Activated naive CD4-positive, alpha-beta T cell treated with anti-CD3 and anti-CD28 coated beads, Interleukin-2, amount 10 ng/mL, durations not matched to agents 7 days and 5 days (primary cell): ENCODE data around the gene SHISA5.

Experiments
- CTCF ChIA-PET: fragments of 350-600 bp; sonication (Branson Sonifier 250); formaldehyde crosslinking; loops from one replicate; lab custom pipeline; 2021; ENCODE audit warnings: antibody characterized with exemption; lab: Charles Lee
- DNase-seq: peaks from one replicate; pipeline ENCODE4 v3.0.0-alpha.2; 2020
- H3K27ac Mint-ChIP-seq: one replicate; pipeline ENCODE4 v1.8.0; 2021; ENCODE audit warnings: mild to moderate bottlenecking, moderate library complexity, mixed read lengths
- H3K27me3 Mint-ChIP-seq: one replicate; pipeline ENCODE4 v1.8.0; 2021; ENCODE audit warnings: mild to moderate bottlenecking, mixed read lengths
- H3K36me3 Mint-ChIP-seq: one replicate; pipeline ENCODE4 v1.8.0; 2021; ENCODE audit warnings: mixed read lengths
- H3K4me1 Mint-ChIP-seq: one replicate; pipeline ENCODE4 v1.8.0; 2021; ENCODE audit warnings: mixed read lengths
- H3K4me3 Mint-ChIP-seq: one replicate; pipeline ENCODE4 v1.8.0; 2021; ENCODE audit warnings: mild to moderate bottlenecking, moderate library complexity, mixed read lengths
- H3K9me3 Mint-ChIP-seq: one replicate; pipeline ENCODE4 v1.8.0; 2021; ENCODE audit warnings: mixed read lengths

Gene SHISA5

DNA sequence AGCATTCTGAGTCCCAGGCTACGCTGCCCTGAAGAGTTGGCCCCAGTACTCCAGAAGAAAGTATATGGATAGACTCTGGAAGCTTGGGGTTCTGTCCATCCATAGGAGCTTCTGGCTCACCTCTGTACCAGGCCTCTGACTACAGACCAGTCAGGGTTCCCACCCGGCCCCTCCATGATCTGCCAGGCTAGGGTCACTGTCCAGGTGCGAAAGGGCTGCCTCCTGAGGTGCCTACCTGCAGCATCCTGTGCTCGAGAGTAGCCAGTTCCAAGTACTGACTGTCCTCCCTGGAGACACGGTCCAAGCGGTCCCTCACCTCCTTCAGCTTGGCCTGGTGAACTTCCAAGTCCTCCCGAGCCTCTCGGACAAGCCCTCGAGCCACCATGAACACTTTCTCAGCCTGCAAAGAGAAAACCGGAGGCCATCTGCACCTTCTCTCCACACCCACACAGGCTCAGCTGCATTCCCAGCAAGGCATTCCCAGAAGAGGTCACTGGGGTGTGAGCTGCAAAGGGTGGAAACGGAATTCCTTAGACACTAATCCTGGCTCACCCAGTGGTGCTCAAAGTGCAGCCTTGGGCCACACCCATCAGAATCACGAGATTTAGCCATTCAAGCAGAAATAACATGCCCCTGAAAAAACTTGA lies 70.4 kb downstream of the SHISA5 start:
- Mint-ChIP-seq H3K27me3 (peaks cover 16% of the 10 kb centered on the region), H3K36me3 (peaks cover 12% of the 10 kb centered on the region), H3K4me3 (no peak overlapping the region), H3K9me3 (no peaks in the 10 kb centered on the region), H3K27ac (no peak overlapping the region), H3K4me1 (peaks cover 34% of the 10 kb centered on the region)
- CTCF ChIA-PET, result interaction anchor here (0.6 to 7.9 kb wide), 18 partner anchors 8 to 240 kb away, joined by 3 to 170 read pairs (median 4); partner anchors contain the start of gene ATRIP
- DNase-seq, result peak; percentile 15

DNA sequence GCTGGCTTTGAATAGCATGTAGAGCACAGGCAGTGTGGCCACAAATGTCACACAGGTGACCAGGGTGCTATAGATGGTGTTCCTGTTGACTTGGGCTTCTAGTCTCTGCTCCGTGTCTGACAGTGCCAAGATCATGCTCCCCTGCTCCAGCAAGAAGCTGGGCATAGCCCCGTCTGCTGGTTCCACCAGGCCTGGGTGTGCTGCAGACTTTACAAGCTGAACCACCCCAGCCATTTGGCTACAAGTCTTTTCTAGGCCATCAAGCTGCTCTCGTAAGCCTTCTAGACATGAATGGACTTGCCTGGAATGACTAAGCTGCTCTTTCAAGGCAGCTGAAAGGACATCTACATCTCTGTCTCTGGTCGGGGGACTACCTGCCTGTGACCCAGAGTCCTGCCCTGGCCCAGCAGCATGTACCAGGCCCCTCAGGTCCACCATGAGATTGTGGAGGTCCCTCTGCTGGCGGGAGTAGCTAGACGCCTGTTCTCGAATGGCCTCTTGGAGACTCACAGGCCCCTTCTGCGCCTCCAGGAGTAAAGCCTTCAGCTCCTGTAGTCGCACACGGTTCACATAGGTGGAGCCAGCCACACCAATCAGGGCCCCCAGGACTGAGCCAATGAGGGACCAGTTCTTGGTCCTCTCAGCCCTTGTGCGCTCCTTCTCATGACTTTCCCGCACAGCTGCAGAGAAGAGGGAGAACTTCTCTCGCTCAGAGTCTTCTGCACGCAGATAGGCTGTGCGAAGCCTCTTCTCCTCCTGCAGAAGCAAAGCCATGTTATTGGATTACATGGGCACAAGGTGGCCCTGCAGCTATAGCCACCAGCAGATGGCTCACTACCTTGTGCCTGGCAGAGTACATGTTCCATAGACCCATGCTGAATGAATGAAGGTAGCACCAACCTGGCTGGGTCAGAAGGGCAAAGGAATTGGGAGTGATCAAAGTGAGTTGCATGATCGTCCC lies 71.3 kb downstream of the SHISA5 start:
- H3K9me3 Mint-ChIP-seq, result no peaks in the 10 kb centered on the region
- H3K27ac Mint-ChIP-seq, result no peak overlapping the region
- CTCF ChIA-PET, result interaction anchor here (0.9 to 7.7 kb wide), 13 partner anchors 9 to 614 kb away, joined by 3 to 170 read pairs (median 4); no protein-coding TSS in a partner anchor
- H3K4me3 Mint-ChIP-seq, result no peak overlapping the region
- DNase-seq, result peak; percentile 33
- peaks cover 27% of the 10 kb centered on the region for H3K4me1 Mint-ChIP-seq
- peaks cover 12% of the 10 kb centered on the region for H3K36me3 Mint-ChIP-seq
- peaks cover 25% of the 10 kb centered on the region for H3K27me3 Mint-ChIP-seq

DNA sequence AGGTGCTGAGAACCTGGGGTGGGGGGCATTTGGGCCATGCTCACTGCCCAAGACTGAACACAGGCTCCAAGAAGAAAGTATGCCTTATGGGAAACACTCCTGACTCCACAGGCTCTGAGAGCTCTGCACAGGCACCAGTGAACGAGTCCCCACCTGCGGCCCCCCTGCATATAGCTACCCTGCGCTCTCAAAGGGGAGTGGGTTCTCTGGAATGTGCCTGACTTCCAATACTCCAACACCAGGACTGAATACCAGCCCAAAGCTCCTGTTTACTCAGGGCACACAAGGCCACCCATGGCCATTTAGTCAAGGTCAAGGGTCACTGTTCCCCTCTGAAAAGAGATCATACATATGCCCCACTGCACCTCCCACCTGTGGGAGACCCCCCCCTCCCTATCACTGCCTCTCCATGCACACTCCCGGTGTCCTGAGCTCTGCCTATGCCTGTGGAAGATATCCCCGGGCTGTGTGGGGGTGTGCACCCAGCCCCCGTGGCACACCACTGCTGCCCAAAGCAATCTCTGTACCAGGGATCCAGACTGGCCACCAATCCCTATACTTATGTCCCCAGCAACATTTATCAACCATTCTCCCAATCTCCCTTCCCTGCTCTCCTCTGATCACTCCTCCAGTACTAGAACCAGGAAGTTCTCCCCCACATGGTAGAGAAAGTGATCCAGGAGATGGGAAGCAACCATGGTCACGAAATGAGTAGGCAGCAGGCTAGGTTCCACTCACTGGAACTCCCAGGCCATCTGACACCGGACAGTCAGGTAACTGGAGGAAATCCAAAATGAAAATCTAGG lies 72.5 kb downstream of the SHISA5 start:
- peaks cover 24% of the 10 kb centered on the region for H3K4me1 Mint-ChIP-seq
- peaks cover 12% of the 10 kb centered on the region for H3K36me3 Mint-ChIP-seq
- CTCF ChIA-PET, result interaction anchor here (1.0 to 7.7 kb wide), 5 partner anchors 11 to 117 kb away, joined by 3 to 170 read pairs (median 12); no protein-coding TSS in a partner anchor
- no peak overlapping the region for H3K27ac Mint-ChIP-seq
- peak overlapping the region; percentile 74 for H3K4me3 Mint-ChIP-seq
- peak; percentile 19 for DNase-seq
- H3K27me3 Mint-ChIP-seq, result peaks cover 36% of the 10 kb centered on the region
- H3K9me3 Mint-ChIP-seq, result no peaks in the 10 kb centered on the region

DNA sequence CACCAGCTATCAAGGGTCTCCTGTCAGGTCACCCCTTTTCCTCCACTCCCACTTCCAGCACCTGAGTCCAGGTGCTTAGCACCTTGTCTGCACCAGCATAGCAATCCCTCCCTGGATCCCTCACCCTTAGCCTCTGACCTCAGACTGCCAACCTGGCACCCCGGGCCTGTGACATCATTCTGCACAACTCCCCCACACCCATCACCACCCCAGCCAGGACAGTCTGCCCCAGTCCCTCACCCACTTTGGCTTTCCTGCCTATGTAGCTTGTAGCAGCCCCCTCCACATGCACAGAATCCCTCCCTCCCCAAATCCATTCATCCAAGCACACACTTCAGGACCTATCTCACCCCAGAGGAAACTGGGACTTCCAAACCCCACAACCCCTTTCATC lies 73.3 kb downstream of the SHISA5 start:
- peak; percentile 17 for DNase-seq
- Mint-ChIP-seq H3K36me3 (peaks cover 12% of the 10 kb centered on the region), H3K4me1 (peaks cover 24% of the 10 kb centered on the region), H3K27ac (no peak overlapping the region), H3K4me3 (peak overlapping the region; percentile 74), H3K9me3 (no peaks in the 10 kb centered on the region), H3K27me3 (peaks cover 36% of the 10 kb centered on the region)
- CTCF ChIA-PET, result interaction anchor here (0.9 to 7.7 kb wide), 2 partner anchors 9 to 29 kb away, joined by 4 to 170 read pairs; partner anchors contain the start of gene CCDC51

DNA sequence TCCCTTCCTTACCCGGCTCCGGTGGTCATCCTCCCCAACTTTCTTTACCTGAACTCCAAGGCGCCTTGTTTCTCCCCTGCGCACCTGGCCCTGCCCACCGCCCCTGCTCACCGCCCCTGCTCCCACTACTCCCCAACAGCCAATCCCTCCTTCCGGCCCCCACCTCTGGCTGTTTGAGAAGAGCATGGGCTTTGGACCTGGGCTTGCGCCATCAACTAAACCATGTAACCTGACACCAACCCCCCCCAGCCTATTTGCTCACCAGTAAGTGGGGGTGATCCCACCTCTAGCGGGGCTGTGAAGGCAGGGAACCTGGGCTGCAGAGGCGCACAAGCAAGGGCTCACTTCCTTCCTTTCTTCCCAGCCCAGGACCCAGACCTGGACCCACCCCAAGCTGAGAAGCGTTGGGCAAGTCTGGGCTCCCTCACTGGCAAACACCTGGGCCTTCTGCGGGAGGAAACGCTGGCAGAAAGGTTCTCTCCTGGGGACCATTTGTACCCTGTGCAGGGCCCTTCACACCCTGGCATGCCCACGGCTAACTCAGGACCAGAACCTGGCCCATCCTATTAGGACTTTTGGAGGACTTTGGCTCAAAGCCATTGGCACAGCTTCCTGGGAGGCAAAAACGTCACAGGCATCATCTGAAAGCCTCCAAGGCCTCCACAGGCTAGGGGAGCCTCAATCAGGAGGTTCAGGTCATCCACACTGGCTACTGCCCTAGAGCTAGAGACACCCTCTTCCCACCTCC lies 73.8 kb downstream of the SHISA5 start, which contains the start of gene PLXNB1:
Gene PLXNB1, minus strand, starts transcription at position 127 of the 748 bp plus-strand sequence. CDS start 5,475 bp downstream, outside the sequence.
- peak; percentile 45 for DNase-seq
- no peak within 1 kb of the TSS for H3K27ac Mint-ChIP-seq
- H3K4me3 Mint-ChIP-seq, result peak within 1 kb of the TSS; percentile 74
- H3K4me1 Mint-ChIP-seq, result peaks cover 24% of the 10 kb centered on the region
- no peaks in the 10 kb centered on the region for H3K9me3 Mint-ChIP-seq
- CTCF ChIA-PET, result interaction anchor here (0.9 to 7.7 kb wide), 3 partner anchors 9 to 29 kb away, joined by 4 to 170 read pairs (median 5); partner anchors contain the start of gene CCDC51
- H3K27me3 Mint-ChIP-seq, result peaks cover 36% of the 10 kb centered on the region
- peaks cover 12% of the 10 kb centered on the region for H3K36me3 Mint-ChIP-seq

DNA sequence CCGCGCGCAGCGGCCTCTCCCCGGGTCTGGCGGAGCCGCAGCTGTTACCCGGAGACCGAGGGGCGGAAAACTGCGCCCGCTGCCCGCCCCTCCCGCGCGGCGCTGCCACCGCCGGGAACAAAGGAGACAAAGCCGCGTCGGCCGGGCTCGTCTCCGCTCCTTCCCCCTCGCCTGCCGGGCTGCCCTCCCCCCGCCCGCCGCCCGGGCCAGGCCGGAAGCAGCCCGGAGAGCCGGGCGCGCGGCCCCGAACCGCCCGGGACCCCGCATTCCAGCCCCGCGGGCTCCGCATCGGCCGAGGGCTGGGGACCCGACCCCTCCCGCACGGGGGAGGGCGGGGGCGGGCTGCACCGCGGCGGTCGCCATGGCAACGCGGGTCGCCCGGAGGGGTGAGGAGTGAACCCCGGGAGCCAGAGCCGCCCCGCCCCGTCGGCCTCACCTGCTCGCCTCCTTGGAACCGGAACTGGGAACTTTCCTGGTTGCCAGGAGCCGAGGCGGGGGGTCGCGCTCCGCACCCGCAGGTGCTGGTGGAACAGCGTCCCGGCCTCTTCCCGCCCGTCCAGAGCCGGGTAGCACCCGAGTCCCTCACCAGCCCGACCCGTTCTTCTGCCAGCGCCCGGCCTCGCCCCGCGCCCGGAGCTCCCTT lies 74.5 kb downstream of the SHISA5 start:
- Mint-ChIP-seq H3K27ac (no peak overlapping the region), H3K36me3 (peaks cover 11% of the 10 kb centered on the region), H3K9me3 (no peaks in the 10 kb centered on the region), H3K4me3 (peak overlapping the region; percentile 74), H3K27me3 (peaks cover 42% of the 10 kb centered on the region), H3K4me1 (peaks cover 19% of the 10 kb centered on the region)
- peak; percentile 74 for DNase-seq
- CTCF ChIA-PET, result interaction anchor here (0.9 kb wide), 2 partner anchors 10 to 28 kb away, joined by 4 to 5 read pairs; partner anchors contain the start of gene CCDC51

DNA sequence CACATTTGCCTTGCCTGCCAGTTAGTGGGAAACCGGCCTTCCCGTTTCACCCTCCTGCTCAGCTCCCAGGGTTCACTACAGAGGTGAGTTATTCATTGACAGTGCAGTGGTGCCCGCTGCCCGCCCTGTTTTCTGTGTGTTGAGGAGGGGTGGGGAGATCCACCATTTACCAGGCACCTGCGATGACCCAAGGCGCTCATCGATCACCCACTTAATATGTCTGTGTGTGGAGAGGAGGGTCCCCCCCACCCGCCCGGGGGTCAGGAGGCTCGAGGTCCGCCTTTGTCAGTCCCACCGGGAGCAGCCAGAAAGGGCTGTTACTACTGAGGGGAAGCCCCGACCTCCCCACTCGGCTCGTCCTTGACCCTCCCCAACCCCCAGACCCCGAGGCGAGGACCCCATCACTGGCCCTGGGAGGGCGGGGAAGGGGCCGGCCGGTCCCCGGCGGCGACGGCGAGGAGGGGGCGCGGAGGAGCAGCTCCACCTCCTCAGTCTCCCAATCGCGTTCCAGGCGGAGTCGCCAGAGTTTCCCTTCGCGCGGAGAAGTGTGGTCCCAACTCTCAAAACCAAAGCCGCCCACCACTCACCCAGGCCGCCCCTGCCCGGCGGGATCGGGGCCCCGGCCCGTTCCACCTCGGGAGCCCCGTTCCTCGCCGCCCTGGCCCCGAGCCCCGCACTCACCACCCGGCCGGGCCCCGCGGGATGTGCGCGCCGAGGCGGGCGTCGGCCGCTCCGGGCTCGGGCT lies 75.2 kb downstream of the SHISA5 start:
- H3K36me3 Mint-ChIP-seq, result peaks cover 11% of the 10 kb centered on the region
- DNase-seq, result no peak
- H3K27me3 Mint-ChIP-seq, result peaks cover 44% of the 10 kb centered on the region
- H3K9me3 Mint-ChIP-seq, result no peaks in the 10 kb centered on the region
- H3K27ac Mint-ChIP-seq, result no peak overlapping the region
- H3K4me1 Mint-ChIP-seq, result peaks cover 13% of the 10 kb centered on the region
- CTCF ChIA-PET, result no interaction called here
- peak overlapping the region; percentile 52 for H3K4me3 Mint-ChIP-seq

DNA sequence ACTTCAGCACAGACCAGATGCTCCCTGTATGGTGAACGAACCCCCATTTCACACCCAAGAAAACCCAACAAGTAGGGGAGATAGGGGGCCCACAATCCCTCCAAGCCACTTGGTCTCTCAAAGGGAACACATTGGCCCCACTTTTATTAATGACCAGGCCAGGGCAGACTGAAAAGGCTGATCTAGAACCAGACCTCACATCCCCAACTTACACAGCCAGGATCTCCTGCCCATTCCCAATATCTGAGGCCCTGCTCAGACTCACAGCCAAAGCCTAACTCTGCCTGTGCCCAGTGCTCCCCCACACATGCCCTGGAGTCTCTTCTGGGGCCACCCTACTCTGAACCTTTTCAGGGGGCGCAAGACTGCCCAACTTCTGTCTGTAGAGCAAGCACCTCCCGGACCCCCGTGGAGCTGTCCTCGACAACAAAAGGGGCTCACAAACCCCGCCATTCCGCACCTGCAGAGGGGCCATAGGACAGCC lies 75.8 kb downstream of the SHISA5 start:
- CTCF ChIA-PET, result no interaction called here
- no peak for DNase-seq
- Mint-ChIP-seq H3K27me3 (peaks cover 45% of the 10 kb centered on the region), H3K36me3 (peaks cover 11% of the 10 kb centered on the region), H3K27ac (no peak overlapping the region), H3K9me3 (no peaks in the 10 kb centered on the region), H3K4me3 (peak overlapping the region; percentile 46), H3K4me1 (peaks cover 13% of the 10 kb centered on the region)

DNA sequence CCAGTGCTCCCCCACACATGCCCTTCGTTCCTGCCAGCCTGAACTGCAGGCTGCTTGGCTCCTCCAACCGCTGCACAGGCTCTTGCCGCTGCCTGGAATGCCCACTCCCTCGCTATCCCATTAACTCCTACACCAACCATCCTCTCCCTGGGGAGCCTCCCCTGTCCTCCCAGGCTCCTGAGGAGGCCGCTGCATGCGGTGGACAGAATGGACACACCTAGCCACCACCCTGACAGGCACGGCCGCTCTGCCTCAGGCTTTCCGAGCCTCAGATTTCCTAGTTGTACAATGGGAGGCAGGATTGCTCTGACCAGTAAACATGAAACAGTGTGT lies 76.4 kb downstream of the SHISA5 start:
- Mint-ChIP-seq H3K27ac (no peak overlapping the region), H3K36me3 (peaks cover 11% of the 10 kb centered on the region), H3K9me3 (no peaks in the 10 kb centered on the region), H3K27me3 (peaks cover 49% of the 10 kb centered on the region), H3K4me1 (peaks cover 13% of the 10 kb centered on the region), H3K4me3 (peak overlapping the region; percentile 46)
- DNase-seq, result no peak
- CTCF ChIA-PET, result no interaction called here

DNA sequence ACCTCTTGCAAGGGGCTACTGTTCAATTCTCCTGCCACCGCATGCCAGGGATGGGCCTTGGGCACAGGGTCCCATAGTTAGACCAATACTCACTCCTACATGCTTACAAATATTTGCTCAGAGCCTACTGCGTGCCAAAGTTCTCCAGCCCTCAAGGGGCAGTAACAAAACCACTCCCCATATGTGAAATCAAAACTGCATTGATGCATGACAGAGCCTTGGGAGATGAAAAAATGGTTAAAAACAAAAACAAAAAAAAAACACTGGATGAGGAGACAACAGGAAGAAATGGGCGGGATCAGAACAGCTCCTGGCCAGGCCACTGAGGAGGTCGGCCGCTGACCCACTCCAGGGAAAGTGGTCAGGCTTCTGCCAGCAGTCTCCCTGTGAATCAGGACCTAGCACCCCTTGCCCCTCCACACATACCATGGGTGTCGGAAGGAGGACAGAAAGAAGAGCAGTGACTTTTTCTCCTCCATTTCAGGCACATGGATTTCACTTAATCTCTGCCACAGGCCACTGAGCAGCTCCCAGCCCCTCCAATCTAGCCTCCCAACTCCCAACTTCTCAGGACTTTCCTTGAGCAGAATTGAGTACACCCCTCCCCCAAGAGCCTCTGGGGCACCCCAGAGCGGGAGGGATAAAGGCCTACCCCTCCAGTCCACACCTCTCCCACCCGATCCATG lies 76.9 kb downstream of the SHISA5 start:
- peaks cover 49% of the 10 kb centered on the region for H3K27me3 Mint-ChIP-seq
- CTCF ChIA-PET, result interaction anchor here (1.9 to 5.1 kb wide), 2 partner anchors 9 to 18 kb away, joined by 6 to 40 read pairs; no protein-coding TSS in a partner anchor
- H3K36me3 Mint-ChIP-seq, result peaks cover 11% of the 10 kb centered on the region
- peaks cover 13% of the 10 kb centered on the region for H3K4me1 Mint-ChIP-seq
- H3K4me3 Mint-ChIP-seq, result peak overlapping the region; percentile 4
- DNase-seq, result no peak
- H3K27ac Mint-ChIP-seq, result no peak overlapping the region
- no peaks in the 10 kb centered on the region for H3K9me3 Mint-ChIP-seq

DNA sequence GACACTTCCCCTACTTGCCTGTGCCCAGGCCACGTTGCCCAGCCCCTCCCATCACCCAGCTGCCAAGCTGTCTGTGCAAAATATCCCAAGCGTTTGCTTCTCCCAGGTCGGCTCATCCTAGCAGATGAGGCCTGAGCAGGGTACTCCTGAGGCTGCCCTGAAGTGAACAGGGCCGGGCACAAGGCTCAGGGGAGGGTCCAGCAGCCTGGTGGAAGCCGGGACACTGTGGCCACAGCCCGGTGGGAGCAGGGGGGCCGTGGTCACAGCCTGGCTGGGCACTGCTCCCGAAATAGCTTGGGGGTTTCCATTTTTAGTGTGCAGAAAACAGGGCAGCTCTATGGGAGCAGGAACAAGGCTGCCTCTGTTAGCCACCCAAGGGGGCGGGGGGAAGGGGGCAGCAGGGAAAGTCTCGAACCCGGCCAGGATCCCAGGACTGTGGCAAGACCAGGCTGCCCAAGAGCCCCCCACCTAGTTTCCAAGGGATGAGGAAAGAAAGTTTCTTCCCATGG lies 77.5 kb downstream of the SHISA5 start:
- Mint-ChIP-seq H3K27me3 (peaks cover 49% of the 10 kb centered on the region), H3K36me3 (peaks cover 6% of the 10 kb centered on the region), H3K4me1 (peaks cover 17% of the 10 kb centered on the region), H3K27ac (no peak overlapping the region), H3K9me3 (no peaks in the 10 kb centered on the region), H3K4me3 (no peak overlapping the region)
- CTCF ChIA-PET, result interaction anchor here (1.2 to 5.1 kb wide), 3 partner anchors 8 to 17 kb away, joined by 4 to 40 read pairs (median 6); no protein-coding TSS in a partner anchor
- DNase-seq, result no peak
